Adipocyte (in vitro differentiated cells): ENCODE measurements around the gene KNDC1.
"Not testable (repeated sequence)": the region's sequence is repeated elsewhere in the genome, so short reads cannot be mapped to it uniquely, and the experiment has no call there.

ENCODE experiments used
- DNase-seq: peaks from one replicate; pipeline ENCODE4 v3.0.0-alpha.2; 2015; ENCODE audit warnings: low read depth
- H3K27me3 ChIP-seq: replicated peaks from 2 replicates; pipeline ENCODE4 v1.7.0; 2013; ENCODE audit warnings: mild to moderate bottlenecking, low read length, moderate library complexity; ENCODE audit not compliant: control insufficient read depth, insufficient read depth
- H3K36me3 ChIP-seq: 2 replicates; pipeline ENCODE4 v1.7.0; 2013; ENCODE audit warnings: low read length, mild to moderate bottlenecking, moderate library complexity; ENCODE audit not compliant: control insufficient read depth, insufficient read depth, severe bottlenecking
- H3K4me1 ChIP-seq: 2 replicates; pipeline ENCODE4 v1.7.0; 2013; ENCODE audit warnings: mild to moderate bottlenecking, low read length, moderate library complexity; ENCODE audit not compliant: control insufficient read depth, insufficient read depth
- H3K4me3 ChIP-seq: 2 replicates; pipeline ENCODE4 v1.7.0; 2013; ENCODE audit warnings: mild to moderate bottlenecking, low read length, moderate library complexity
- H3K9ac ChIP-seq: 2 replicates; pipeline ENCODE4 v1.7.0; 2013; ENCODE audit warnings: mild to moderate bottlenecking, low read length, moderate library complexity
- H3K9me3 ChIP-seq: 2 replicates; pipeline ENCODE4 v1.7.0; 2013; ENCODE audit warnings: mild to moderate bottlenecking, low read length, moderate library complexity; ENCODE audit not compliant: control insufficient read depth

The KNDC1 gene

DNA sequence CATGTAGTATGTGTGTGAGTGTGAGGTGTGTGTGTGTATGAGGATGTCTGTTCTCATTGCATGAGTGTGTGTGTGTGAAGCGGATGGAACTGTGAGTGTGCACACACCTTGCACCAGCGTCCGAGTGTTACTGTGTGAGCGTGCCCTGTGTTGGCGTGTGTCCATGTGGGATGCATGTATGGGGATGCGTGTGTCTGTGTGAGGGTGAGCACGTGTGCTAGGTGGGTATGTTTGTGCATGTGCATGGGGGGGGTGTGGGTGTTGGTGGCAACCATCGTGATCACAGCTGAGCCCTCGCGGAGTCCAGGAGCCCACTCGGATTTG lies 6.4 kb downstream of the KNDC1 start:
- H3K4me3 ChIP-seq: no peak overlapping the region
- H3K9ac ChIP-seq: no peak overlapping the region
- H3K27me3 ChIP-seq: peaks cover 44% of the 10 kb centered on the region
- H3K4me1 ChIP-seq: no peaks in the 10 kb centered on the region
- no peak for DNase-seq
- H3K36me3 ChIP-seq: no peaks in the 10 kb centered on the region
- H3K9me3 ChIP-seq: no peaks in the 10 kb centered on the region

DNA sequence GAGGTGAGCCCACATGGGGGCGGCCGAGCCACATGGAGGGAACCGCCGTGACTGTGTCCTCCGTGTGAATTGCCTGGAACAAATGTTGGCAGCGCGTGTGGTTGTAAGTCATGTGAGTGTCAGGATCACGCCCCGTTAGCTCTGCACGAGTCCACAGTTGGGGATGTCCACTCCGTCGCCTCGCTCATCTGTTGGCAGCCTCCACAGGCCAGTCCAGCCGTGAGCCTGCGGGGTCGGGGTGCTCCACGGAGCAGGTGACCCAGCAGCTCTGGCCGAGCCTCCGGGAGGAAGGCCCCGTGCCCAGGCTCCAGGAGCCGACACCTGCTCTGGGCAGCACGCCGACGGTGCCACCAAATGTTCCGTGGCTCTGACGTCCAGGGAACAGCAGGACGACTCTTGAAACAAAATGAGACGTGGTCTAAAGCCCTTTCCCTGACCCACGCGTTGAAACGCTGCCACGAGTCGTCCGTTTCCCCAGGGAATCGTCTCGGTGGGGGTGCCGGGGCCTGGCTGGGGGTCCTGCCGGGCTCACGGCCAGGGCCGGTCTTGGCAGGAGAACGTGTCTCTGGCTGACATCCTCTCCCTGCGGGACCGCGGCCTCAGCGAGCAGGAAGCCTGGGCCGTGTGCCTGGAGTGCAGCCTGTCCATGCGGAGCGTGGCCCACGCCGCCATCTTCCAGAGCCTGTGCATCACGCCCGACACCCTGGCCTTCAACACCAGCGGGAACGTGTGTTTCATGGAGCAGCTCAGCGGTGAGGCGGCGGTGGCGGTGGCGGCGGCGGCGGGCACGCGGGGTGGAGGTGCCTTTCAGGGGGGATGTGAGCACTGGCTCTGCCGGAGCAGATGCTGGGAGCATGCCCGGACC lies 7.0 kb downstream of the KNDC1 start:
- no peaks in the 10 kb centered on the region for H3K36me3 ChIP-seq
- no peak overlapping the region for H3K4me3 ChIP-seq
- no peak for DNase-seq
- H3K9me3 ChIP-seq: no peaks in the 10 kb centered on the region
- no peaks in the 10 kb centered on the region for H3K4me1 ChIP-seq
- peaks cover 40% of the 10 kb centered on the region for H3K27me3 ChIP-seq
- H3K9ac ChIP-seq: no peak overlapping the region

DNA sequence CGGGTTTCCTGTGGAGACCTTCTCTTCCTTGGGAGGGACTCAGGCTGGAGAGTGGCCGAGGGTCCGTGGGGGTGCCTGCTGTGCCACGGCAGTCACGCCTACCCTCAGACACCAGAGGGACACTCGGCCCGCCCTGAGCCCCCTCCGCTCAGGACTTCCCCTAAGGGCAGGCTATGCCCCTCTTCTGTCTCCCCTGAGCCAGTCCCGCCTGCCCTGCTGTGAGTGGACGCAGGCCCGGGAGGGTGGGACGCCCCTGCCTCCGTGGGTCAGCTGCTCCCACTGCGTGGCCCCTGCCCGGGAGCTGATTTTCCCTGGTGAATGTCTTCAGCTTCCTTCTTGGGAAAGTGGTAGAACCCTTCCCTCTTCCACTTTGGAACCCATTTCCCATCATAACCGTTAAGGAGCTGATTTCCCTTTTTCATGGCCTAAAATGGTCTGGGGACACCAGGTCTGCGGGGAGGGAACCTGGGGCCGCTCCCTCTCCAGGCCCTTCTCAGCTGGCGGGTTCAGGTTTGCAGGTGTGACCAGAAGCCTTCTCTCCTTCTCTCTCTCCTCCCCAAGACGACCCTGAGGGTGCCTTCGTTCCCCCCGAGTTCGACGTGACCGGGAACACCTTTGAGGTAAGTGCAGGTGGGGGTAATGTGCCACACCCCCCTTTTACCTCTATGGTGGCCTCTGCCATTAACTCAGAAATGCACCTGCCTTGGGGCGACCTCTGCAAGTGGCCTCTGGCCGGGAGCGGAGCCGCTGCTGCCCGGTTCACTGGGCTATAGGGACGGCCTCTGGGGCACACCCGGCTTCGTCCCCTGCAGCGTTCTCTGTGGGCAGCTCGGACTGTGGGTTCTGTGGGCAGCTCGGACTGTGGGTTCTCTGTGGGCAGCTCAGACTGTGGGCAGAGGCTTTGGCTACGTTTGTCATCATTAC lies 7.9 kb downstream of the KNDC1 start:
- Histone ChIP-seq H3K9me3 (peaks cover 5% of the 10 kb centered on the region), H3K36me3 (no peaks in the 10 kb centered on the region), H3K27me3 (peaks cover 31% of the 10 kb centered on the region), H3K4me3 (no peak overlapping the region), H3K4me1 (no peaks in the 10 kb centered on the region), H3K9ac (no peak overlapping the region)
- DNase-seq: no peak

DNA sequence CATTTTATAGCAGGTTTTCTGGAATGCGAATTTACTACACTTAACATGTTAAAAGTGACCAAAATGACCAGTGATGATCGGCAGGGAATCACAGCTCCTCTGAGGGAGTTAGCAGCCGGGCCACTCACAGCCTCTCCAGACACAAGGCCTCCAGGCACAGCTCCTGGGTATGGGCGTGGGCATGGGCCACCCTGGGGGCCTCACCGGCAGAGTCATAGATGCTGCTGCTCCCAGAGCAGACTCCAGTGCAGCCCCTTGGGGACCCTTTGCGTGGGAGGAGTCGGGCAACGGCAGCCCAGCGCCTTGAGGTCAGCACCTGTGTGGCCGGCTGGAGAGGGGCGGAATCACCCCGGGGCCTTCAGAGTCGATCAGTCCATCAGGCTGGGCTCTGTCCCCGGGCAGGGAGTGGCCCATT lies 8.6 kb downstream of the KNDC1 start:
- Histone ChIP-seq H3K36me3 (no peaks in the 10 kb centered on the region), H3K4me1 (no peaks in the 10 kb centered on the region), H3K9me3 (peaks cover 12% of the 10 kb centered on the region), H3K9ac (no peak overlapping the region), H3K27me3 (peaks cover 26% of the 10 kb centered on the region), H3K4me3 (no peak overlapping the region)
- no peak for DNase-seq

DNA sequence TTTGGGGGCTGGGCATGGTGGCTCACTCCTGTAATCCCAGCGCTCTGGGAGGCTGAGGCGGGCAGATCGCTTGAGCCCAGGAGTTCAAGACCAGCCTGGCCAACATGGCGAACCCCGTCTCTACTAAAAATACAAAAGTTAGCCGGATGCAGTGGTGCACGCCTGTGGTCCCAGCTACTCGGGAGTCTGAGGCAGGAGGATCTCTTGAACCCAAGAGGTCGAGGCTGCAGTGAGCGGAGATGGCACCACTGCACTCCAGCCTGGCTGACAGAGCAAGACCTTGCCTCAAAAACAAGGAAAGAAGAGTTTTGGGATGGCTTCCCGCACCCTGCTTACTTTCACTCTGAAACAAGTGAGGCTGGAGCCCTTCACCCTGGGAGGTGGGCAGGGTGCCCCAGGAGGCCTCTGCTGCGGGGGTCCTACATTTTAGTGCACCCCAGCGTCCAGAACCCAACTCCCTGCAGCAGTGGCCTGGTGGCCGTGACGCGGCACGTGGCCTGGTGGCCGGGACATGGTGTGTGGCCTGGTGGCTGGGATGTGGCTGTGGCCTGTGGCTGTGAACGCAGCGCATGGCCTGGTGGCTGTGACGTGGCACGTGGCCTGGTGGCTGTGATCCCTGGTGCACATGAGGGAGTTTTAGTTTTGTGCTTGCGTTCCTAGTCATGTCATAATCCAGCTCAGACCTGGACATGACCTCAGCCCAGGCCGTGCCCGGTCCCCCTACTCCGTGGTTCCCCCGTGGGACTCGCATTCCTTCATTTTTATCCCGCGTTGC lies 9.3 kb downstream of the KNDC1 start:
- Histone ChIP-seq H3K27me3 (peaks cover 22% of the 10 kb centered on the region), H3K9ac (no peak overlapping the region), H3K4me3 (no peak overlapping the region), H3K4me1 (no peaks in the 10 kb centered on the region), H3K9me3 (peaks cover 12% of the 10 kb centered on the region), H3K36me3 (no peaks in the 10 kb centered on the region)
- DNase-seq: no peak

DNA sequence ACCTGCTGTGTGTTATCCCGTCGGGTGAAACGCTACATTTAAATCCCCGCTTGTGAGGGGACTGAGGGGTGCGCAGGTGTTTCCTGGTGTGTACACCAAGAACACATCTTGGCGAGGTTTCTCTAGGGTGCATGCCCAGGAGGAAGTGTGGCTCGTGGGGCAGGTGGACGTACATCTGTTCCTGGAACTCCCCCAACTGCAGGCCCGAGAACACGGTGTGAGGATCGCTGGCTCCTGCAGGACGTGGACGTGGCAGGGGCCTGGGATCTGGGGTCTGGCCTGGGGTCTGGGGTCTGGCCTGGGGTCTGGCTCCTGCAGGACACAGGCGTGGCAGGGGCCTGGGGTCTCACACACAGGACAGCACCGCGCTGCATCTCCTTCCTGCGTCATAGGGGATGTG lies 10.1 kb downstream of the KNDC1 start:
- H3K36me3 ChIP-seq: no peaks in the 10 kb centered on the region
- no peak for DNase-seq
- H3K4me1 ChIP-seq: no peaks in the 10 kb centered on the region
- H3K4me3 ChIP-seq: no peak overlapping the region
- H3K27me3 ChIP-seq: peaks cover 16% of the 10 kb centered on the region
- no peak overlapping the region for H3K9ac ChIP-seq
- H3K9me3 ChIP-seq: peaks cover 12% of the 10 kb centered on the region

DNA sequence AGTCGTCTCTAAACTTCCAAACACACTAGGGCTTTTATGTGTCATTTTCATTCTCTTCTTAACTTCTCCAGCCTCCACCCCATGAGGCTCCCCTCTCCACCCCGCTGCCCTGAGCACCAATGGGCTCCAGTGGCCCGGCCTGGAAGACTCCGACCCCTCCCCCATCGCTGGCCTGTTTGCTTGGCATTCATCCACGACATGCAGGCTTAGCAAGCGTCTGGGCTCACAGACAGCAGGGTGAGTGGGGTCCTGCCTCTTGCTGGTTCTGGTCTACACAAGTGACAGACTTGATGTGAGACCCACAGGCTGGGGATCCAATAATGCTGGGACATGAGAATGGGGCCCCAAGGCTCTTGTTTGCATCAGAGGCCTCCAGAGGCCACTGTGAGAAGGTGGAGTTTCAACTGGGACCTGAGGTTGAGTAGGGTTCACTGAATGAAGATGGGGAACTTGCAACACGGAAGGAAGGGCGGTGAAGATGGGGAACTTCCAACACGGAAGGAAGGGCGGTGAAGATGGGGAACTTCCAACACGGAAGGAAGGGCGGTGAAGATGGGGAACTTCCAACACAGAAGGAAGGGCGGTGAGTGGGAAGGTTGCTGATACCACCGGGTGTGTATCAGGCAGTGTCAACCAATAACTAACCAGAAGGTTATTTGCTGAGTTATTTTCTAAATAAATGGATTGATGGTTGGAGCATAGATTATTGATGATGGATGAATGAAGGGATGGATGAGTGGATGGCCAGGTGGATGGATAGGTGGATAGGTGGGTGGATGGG lies 14.0 kb downstream of the KNDC1 start:
- no peak for DNase-seq
- Histone ChIP-seq H3K9ac (no peak overlapping the region), H3K9me3 (peaks cover 12% of the 10 kb centered on the region), H3K36me3 (no peaks in the 10 kb centered on the region), H3K4me3 (no peak overlapping the region), H3K4me1 (no peaks in the 10 kb centered on the region), H3K27me3 (no peaks in the 10 kb centered on the region)

DNA sequence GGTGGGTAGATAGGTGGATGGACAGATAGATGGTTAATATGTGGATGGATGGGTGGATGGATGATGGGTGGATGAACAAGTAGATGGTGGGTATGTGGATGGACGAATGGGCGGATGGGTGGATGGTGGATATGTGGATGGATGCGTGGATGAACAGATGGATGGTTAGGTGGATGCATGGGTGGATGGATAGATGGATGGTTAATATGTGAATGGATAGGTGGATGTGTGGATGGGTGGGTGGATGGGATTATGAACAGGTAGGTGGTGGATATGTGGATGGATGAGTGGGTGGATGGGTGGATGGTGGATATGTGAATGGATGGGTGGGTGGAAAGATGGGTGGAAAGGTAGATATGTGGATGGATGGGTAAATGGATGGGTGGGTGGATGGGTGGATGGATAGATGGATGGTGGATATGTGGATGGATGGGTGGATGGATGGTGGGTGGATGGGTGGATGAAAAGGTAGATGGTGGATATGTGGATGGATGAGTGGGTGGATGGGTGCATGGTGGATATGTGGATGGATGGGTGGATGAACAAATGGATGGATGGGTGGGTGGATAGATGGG lies 14.8 kb downstream of the KNDC1 start:
- H3K4me1 ChIP-seq: no peaks in the 10 kb centered on the region
- no peak overlapping the region for H3K4me3 ChIP-seq
- H3K9ac ChIP-seq: no peak overlapping the region
- peaks cover 4% of the 10 kb centered on the region for H3K27me3 ChIP-seq
- H3K9me3 ChIP-seq: peaks cover 12% of the 10 kb centered on the region
- DNase-seq: no peak
- H3K36me3 ChIP-seq: no peaks in the 10 kb centered on the region

DNA sequence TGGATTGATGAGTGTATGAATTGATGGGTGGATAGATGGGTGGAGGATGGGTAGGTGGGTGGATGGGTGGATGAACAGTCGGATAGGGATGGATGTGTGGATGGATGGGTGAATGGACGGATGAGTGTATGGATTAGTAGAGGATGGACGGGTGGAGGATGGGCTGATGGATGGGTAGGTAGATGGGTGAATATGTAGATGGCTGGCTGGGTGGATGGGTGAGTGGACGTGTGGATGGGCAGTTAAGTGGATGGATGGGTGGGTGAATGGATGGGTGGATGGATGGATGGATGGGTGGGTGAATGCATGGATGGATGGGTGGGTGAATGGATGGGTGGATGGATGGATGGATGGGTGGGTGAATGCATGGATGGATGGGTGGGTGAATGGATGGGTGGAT lies 15.6 kb downstream of the KNDC1 start:
- not testable (repeated sequence) for H3K36me3 ChIP-seq, H3K4me3 ChIP-seq, H3K9ac ChIP-seq, H3K27me3 ChIP-seq, DNase-seq, H3K4me1 ChIP-seq
- H3K9me3 ChIP-seq: peaks cover 12% of the 10 kb centered on the region

DNA sequence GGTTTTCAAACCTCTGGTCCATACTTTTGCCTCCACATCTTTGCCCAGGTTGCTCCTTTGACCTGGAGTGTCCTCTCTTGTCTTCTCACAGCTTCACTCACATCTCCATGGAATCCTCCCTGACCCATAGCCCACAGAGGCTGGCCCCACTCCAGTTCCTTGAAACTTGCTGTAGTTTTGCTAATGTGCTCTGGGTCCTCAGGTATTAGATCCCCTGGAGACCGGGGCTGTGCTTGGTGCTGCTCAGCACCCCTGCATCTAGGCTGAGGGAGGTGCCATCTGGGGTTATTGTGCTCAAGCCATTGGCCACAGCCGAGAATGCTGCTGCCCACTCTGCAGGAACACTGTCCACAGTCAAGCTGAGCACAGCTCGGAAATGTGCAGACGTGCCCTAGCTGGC lies 16.5 kb downstream of the KNDC1 start:
- Histone ChIP-seq H3K9ac (no peak overlapping the region), H3K4me3 (no peak overlapping the region), H3K27me3 (peaks cover 4% of the 10 kb centered on the region), H3K9me3 (peaks cover 12% of the 10 kb centered on the region), H3K36me3 (no peaks in the 10 kb centered on the region), H3K4me1 (no peaks in the 10 kb centered on the region)
- no peak for DNase-seq
